ENCODE results near the gene ARHGAP10.

- TF ChIP-seq CTCF (IDR thresholded peaks at IDR 0.05) (no peak), POLR2A (IDR thresholded peaks at IDR 0.05) (no peak)
Measured at GRCh38 chr4:147891476-147892115, 159.7 kb downstream of the ARHGAP10 start.

All from right lobe of liver (tissue), 4 donors.